Measurements from ENCODE around the gene MYZAP. TPM values are rescaled to one million over a fixed set of nuclear protein-coding genes. Genes with fewer than 3 reads are reported as not detected.

MYZAP gene
- total and polyA plus RNA-seq, 4 donors = 0.50 to 1.8 (median 0.99) TPM

- TF ChIP-seq FOXA1 (IDR thresholded peaks at IDR 0.05) (no peak), YY1 (IDR thresholded peaks at IDR 0.05) (no peak), TAF1 (conservative IDR thresholded peaks at IDR 0.05) (no peak), RXRA (IDR thresholded peaks at IDR 0.05) (no peak), REST (IDR thresholded peaks at IDR 0.05) (no peak), NR2F2 (IDR thresholded peaks at IDR 0.05) (no peak), ATF3 (IDR thresholded peaks at IDR 0.05) (no peak), JUND (IDR thresholded peaks at IDR 0.05) (no peak), ZBTB33 (IDR thresholded peaks at IDR 0.05) (no peak)
- Histone ChIP-seq H3K9ac (ENCODE audit: low read depth in 1 of 2, low read length in 2 of 2) (no peak overlapping the region), H3K4me3 (ENCODE audit: low read depth in 1 of 3, low read length in 3 of 3) (no peak overlapping the region), H3K27ac (ENCODE audit: low read depth in 1 of 2, low read length in 2 of 2) (no peak overlapping the region), H3K27me3 (ENCODE audit: control insufficient read depth in 4 of 4, insufficient read depth in 4 of 4, low read length in 3 of 4) (no peaks in the 10 kb centered on the region), H3K9me3 (ENCODE audit: control insufficient read depth in 4 of 4, low read length in 3 of 4) (no peaks in the 10 kb centered on the region), H3K4me1 (ENCODE audit: control insufficient read depth in 4 of 4, insufficient read depth in 4 of 4, low read length in 3 of 4) (no peaks in the 10 kb centered on the region), H3K36me3 (ENCODE audit: control insufficient read depth in 4 of 4, insufficient read depth in 3 of 4, low read depth in 1 of 4, low read length in 3 of 4) (no peaks in the 10 kb centered on the region)
- whole genome bisulfite sequencing = 91% methylated on average over 1 of the region's 1 CpG
- DNase-seq (ENCODE audit: low spot score) = no peak
Measured at GRCh38 chr15:57657619-57658018, 65.9 kb downstream of the MYZAP start.

- 69% methylated on average over 3 of the region's 3 CpGs for WGBS
- TF ChIP-seq RAD21 (IDR thresholded peaks at IDR 0.05) = no peak
- TF ChIP-seq JUND (IDR thresholded peaks at IDR 0.05) = no peak
- no peak for TF ChIP-seq NR2F2 (IDR thresholded peaks at IDR 0.05)
- Histone ChIP-seq H3K9ac (ENCODE audit: low read depth in 1 of 2, low read length in 2 of 2) (no peak overlapping the region), H3K27me3 (ENCODE audit: control insufficient read depth in 4 of 4, insufficient read depth in 4 of 4, low read length in 3 of 4) (no peaks in the 10 kb centered on the region), H3K4me3 (ENCODE audit: low read depth in 1 of 3, low read length in 3 of 3) (no peak overlapping the region), H3K4me1 (ENCODE audit: control insufficient read depth in 4 of 4, insufficient read depth in 4 of 4, low read length in 3 of 4) (peaks cover 2 to 15% (median 7%) of the 10 kb centered on the region in 4 donors), H3K36me3 (ENCODE audit: control insufficient read depth in 4 of 4, insufficient read depth in 3 of 4, low read depth in 1 of 4, low read length in 3 of 4) (no peaks in the 10 kb centered on the region), H3K9me3 (ENCODE audit: control insufficient read depth in 4 of 4, low read length in 3 of 4) (no peaks in the 10 kb centered on the region), H3K27ac (ENCODE audit: low read depth in 1 of 2, low read length in 2 of 2) (no peak overlapping the region)
- no peak for DNase-seq (ENCODE audit: low spot score)
Measured at GRCh38 chr15:57662091-57662744, 70.5 kb downstream of the MYZAP start.

- H3K9ac ChIP-seq (ENCODE audit: low read depth in 1 of 2, low read length in 2 of 2) = no peak overlapping the region
- no peak overlapping the region for H3K27ac ChIP-seq (ENCODE audit: low read depth in 1 of 2, low read length in 2 of 2)
- H3K27me3 ChIP-seq (ENCODE audit: control insufficient read depth in 4 of 4, insufficient read depth in 4 of 4, low read length in 3 of 4) = no peaks in the 10 kb centered on the region
- no peak overlapping the region for H3K4me3 ChIP-seq (ENCODE audit: low read depth in 1 of 3, low read length in 3 of 3)
- 98% methylated on average over 1 of the region's 1 CpG for WGBS
- no peak for DNase-seq (ENCODE audit: low spot score)
- no peak for TF ChIP-seq JUND (IDR thresholded peaks at IDR 0.05)
- no peak for TF ChIP-seq RXRA (IDR thresholded peaks at IDR 0.05)
- TF ChIP-seq SP1 (IDR thresholded peaks at IDR 0.05) = no peak
- TF ChIP-seq FOXA1 (IDR thresholded peaks at IDR 0.05) = no peak
- TF ChIP-seq ATF3 (IDR thresholded peaks at IDR 0.05) = no peak
- TF ChIP-seq FOXA2 (IDR thresholded peaks at IDR 0.05) = no peak
- no peak for TF ChIP-seq NR2F2 (IDR thresholded peaks at IDR 0.05)
- TF ChIP-seq TAF1 (conservative IDR thresholded peaks at IDR 0.05) = no peak
- no peak for TF ChIP-seq YY1 (IDR thresholded peaks at IDR 0.05)
- no peak for TF ChIP-seq RAD21 (IDR thresholded peaks at IDR 0.05)
- TF ChIP-seq REST (IDR thresholded peaks at IDR 0.05) = no peak
- no peak for TF ChIP-seq EGR1 (IDR thresholded peaks at IDR 0.05; ENCODE audit: low read depth in 2 of 2)
- no peak for TF ChIP-seq ZBTB33 (IDR thresholded peaks at IDR 0.05)
- no peaks in the 10 kb centered on the region for H3K36me3 ChIP-seq (ENCODE audit: control insufficient read depth in 4 of 4, insufficient read depth in 3 of 4, low read depth in 1 of 4, low read length in 3 of 4)
- no peaks in the 10 kb centered on the region for H3K9me3 ChIP-seq (ENCODE audit: control insufficient read depth in 4 of 4, low read length in 3 of 4)
- peaks cover 2 to 20% (median 7%) of the 10 kb centered on the region in 4 donors for H3K4me1 ChIP-seq (ENCODE audit: control insufficient read depth in 4 of 4, insufficient read depth in 4 of 4, low read length in 3 of 4)
Measured at GRCh38 chr15:57662802-57663201, 71.1 kb downstream of the MYZAP start.

Data from liver (tissue), 9 donors.